SK-N-MC (cell line): ENCODE results near the gene PRPF8.
"Not testable (repeated sequence)": the region's sequence is repeated elsewhere in the genome, so short reads cannot be mapped to it uniquely, and the experiment has no call there.

ENCODE experiments used
- DNase-seq: peaks from one replicate; pipeline ENCODE4 v3.0.0-alpha.2; 2011; ENCODE audit warnings: low read depth, low spot score
- H3K27ac ChIP-seq: fragments of 200-600 bp; sonication (generic); 2 replicates; pipeline ENCODE4 v1.5.1; 2016; ENCODE audit warnings: mixed run types
- H3K36me3 ChIP-seq: fragments of 200-600 bp; sonication (generic); 2 replicates; pipeline ENCODE4 v1.6.1; 2017; ENCODE audit warnings: antibody characterized with exemption, low read length, mixed read lengths; ENCODE audit not compliant: insufficient read depth
- H3K4me3 ChIP-seq: fragments of 200-600 bp; sonication (generic); 2 replicates; pipeline ENCODE4 v1.5.1; 2016
- H3K9ac ChIP-seq: fragments of 200-600 bp; sonication (generic); 2 replicates; pipeline ENCODE4 v1.8.0; 2017; ENCODE audit warnings: mixed run types, mixed read lengths; ENCODE audit not compliant: insufficient read length
- H3K9me3 ChIP-seq: fragments of 200-600 bp; sonication (generic); 2 replicates; pipeline ENCODE4 v1.6.1; 2017; ENCODE audit warnings: low read depth, mild to moderate bottlenecking, antibody characterized with exemption, low read length, moderate library complexity, mixed read lengths
- EZH2 ChIP-seq: fragments of 200-600 bp; sonication (generic); IDR thresholded peaks from one replicate; pipeline ENCODE4 v1.6.1; 2017; ENCODE audit warnings: antibody characterized with exemption
- FOXP2 ChIP-seq: optimal IDR thresholded peaks from 2 replicates; pipeline ENCODE3; 2011; ENCODE audit warnings: mild to moderate bottlenecking, moderate library complexity; ENCODE audit not compliant: insufficient read depth; ENCODE audit errors: extremely low read length, control extremely low read depth
- POLR2AphosphoS5 ChIP-seq: IDR thresholded peaks from 2 replicates; pipeline ENCODE4 v1.6.1; 2012; ENCODE audit warnings: mild to moderate bottlenecking, low read depth, low read length, borderline replicate concordance

The PRPF8 gene

DNA sequence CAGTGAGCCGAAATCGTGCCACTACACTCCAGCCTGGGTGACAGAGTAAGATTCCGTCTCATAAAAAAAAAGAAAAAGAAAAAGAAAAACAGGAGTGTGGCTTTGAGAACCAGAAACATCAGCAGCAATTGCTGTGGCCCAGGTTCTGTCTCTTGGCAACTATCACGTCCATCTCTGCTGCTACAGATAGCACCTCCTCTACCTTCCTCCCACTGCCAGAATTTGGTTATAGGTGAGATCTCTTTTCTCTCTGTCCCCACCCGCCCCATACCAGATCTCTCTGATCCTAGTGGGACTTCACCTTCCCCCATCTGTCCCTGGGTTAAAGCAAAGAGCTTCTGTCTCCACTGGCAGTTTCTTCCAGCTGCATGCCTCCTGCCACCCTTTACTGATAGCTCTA, 22.4 kb upstream of the PRPF8 start:
- Histone ChIP-seq H3K9ac (no peak overlapping the region), H3K9me3 (no peaks in the 10 kb centered on the region), H3K4me3 (no peak overlapping the region), H3K27ac (no peak overlapping the region), H3K36me3 (no peaks in the 10 kb centered on the region)
- no peak for DNase-seq
- no peak for TF ChIP-seq FOXP2
- TF ChIP-seq EZH2, result no peak
- TF ChIP-seq POLR2AphosphoS5, result no peak

DNA sequence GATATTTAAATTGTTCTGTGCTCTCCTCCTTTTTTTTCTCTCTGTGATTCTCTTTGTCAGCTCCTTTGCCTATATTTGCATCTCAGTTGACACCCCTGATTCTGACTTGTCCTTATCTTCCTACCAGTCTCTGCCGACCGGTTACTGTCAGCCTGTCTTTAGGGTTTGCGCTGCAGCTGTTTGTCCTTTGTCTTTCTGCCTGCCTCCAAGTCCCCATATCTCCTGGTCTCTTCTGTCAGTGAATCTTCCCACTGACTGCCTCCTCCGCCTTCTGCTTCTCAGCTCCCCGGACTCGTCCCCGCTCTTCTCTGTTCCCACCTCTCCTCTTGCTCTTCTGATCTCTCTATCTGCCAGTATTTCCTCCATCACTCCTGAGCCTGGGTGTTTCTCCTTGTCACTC, 20.3 kb upstream of the PRPF8 start:
- no peak overlapping the region for H3K4me3 ChIP-seq
- H3K27ac ChIP-seq, result no peak overlapping the region
- no peaks in the 10 kb centered on the region for H3K36me3 ChIP-seq
- no peak for DNase-seq
- no peaks in the 10 kb centered on the region for H3K9me3 ChIP-seq
- H3K9ac ChIP-seq, result no peak overlapping the region
- TF ChIP-seq EZH2 (no peak), FOXP2 (no peak), POLR2AphosphoS5 (no peak)

- H3K4me3 ChIP-seq, result no peak overlapping the region
- TF ChIP-seq FOXP2, result no peak
- no peak for TF ChIP-seq POLR2AphosphoS5
- TF ChIP-seq EZH2, result no peak
- no peak overlapping the region for H3K9ac ChIP-seq
- H3K36me3 ChIP-seq, result no peaks in the 10 kb centered on the region
- no peaks in the 10 kb centered on the region for H3K9me3 ChIP-seq
- no peak overlapping the region for H3K27ac ChIP-seq
- DNase-seq, result no peak
Measured at GRCh38 chr17:1703063-1703462, 18.4 kb upstream of the PRPF8 start.

GRCh38 chr17:1699891-1700290, 15.2 kb upstream of the PRPF8 start:
- not testable (repeated sequence) for DNase-seq, H3K4me3 ChIP-seq, H3K27ac ChIP-seq, H3K9me3 ChIP-seq, H3K36me3 ChIP-seq, H3K9ac ChIP-seq

DNA sequence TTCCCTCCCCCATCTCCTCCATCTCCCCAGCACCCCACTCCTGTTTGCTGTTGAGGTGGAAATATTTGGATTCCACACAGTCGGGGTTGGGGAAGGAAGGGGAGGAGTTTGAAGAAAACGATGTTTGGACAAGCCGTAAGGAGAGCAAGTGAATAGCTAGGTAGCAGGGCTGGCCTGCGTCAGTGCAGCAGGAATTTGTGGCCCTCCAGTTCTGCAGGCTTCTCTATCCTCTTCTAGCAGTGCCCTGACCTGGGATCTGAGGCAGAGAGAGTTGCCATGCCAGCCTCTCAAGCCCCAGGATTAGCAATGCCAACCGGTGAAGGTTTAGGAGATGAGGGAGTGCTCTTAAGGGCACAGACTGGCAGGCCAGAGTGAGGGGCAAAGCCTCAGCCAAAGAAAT, 13.0 kb upstream of the PRPF8 start:
- Histone ChIP-seq H3K27ac (no peak overlapping the region), H3K36me3 (no peaks in the 10 kb centered on the region), H3K4me3 (no peak overlapping the region), H3K9ac (no peak overlapping the region), H3K9me3 (no peaks in the 10 kb centered on the region)
- TF ChIP-seq FOXP2 (no peak), EZH2 (no peak), POLR2AphosphoS5 (no peak)
- no peak for DNase-seq

DNA sequence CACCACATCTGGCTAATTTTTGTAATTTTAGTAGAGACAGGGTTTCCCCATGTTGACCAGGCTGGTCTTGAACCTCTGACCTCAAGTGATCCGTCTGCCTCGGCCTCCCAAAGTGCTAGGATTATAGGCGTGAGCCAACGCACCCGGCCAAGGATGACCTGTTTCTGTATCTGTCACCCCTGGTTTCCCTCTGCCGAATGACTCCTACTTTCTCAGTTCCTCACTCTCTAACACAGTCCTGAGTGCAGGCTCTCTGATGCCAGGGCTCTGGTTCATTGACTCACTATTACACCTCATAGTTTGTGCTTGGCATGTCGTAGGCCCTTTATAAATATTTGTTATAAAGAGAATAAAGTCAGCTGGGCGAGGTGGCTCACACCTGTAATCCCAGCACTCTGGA, 10.7 kb upstream of the PRPF8 start:
- TF ChIP-seq EZH2 (no peak), FOXP2 (no peak), POLR2AphosphoS5 (no peak)
- H3K9ac ChIP-seq, result no peak overlapping the region
- no peak overlapping the region for H3K27ac ChIP-seq
- H3K9me3 ChIP-seq, result no peaks in the 10 kb centered on the region
- no peaks in the 10 kb centered on the region for H3K36me3 ChIP-seq
- H3K4me3 ChIP-seq, result no peak overlapping the region
- DNase-seq, result no peak

GRCh38 chr17:1693339-1693738, 8.7 kb upstream of the PRPF8 start:
- Histone ChIP-seq H3K4me3 (no peak overlapping the region), H3K9ac (no peak overlapping the region), H3K9me3 (no peaks in the 10 kb centered on the region), H3K36me3 (no peaks in the 10 kb centered on the region), H3K27ac (no peak overlapping the region)
- TF ChIP-seq EZH2, result no peak
- TF ChIP-seq FOXP2, result no peak
- TF ChIP-seq POLR2AphosphoS5, result no peak
- no peak for DNase-seq

DNA sequence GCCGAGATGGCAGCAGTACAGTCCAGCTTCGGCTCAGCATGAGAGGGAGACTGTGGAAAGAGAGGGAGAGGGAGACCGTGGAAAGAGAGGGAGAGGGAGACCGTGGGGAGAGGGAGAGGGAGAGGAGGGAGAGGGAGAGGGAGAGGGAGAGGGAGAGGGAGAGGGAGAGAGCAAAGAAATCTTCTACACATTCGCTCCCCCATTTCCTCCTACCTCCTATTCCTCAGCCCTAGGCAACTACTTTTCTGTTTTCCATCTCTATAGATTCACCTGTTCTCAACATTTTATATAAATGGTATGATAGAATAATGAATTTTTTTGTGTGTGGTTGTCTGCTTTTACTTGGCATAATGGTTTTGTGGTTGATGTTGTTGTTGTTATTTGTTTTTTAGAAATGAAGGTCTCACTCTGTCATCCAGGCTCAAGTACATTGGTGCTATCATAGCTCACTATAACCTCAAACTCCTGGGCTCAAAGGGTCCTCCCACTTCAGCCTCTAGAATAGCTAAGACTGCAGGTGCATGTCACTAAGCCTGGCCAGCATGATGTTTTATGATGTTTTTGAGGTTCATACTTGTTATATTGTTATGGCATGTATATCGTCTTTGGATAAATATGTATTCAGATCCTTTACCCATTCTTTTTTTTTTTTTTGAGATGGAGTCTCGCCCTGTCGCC, 6.0 kb upstream of the PRPF8 start:
- H3K27ac ChIP-seq, result no peak overlapping the region
- H3K9me3 ChIP-seq, result no peaks in the 10 kb centered on the region
- no peak overlapping the region for H3K9ac ChIP-seq
- no peak overlapping the region for H3K4me3 ChIP-seq
- no peaks in the 10 kb centered on the region for H3K36me3 ChIP-seq
- DNase-seq, result no peak
- TF ChIP-seq FOXP2 (no peak), POLR2AphosphoS5 (no peak), EZH2 (no peak)

DNA sequence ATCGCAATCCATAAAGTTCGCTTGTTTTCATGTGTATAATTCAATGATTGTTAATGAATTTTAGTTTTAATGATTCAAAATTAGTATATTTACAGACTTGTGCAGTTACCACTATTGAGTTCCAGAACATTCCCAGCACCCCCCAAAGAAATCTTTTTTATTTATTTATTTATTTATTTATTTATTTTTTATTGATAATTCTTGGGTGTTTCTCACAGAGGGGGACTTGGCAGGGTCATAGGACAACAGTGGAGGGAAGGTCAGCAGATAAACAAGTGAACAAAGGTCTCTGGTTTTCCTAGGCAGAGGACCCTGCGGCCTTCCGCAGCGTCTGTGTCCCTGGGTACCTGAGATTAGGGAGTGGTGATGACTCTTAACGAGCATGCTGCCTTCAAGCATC, 3.7 kb upstream of the PRPF8 start:
- not testable (repeated sequence) for H3K4me3 ChIP-seq, H3K27ac ChIP-seq, H3K9ac ChIP-seq, DNase-seq, H3K36me3 ChIP-seq, H3K9me3 ChIP-seq
